Kidney epithelial cell (primary cell): ENCODE results near the gene SEC14L1. TPM values are rescaled to one million over a fixed set of nuclear protein-coding genes. Genes with fewer than 3 reads are reported as not detected.

Experiments used
- DNase-seq: peaks from one replicate; pipeline ENCODE4 v3.0.0-alpha.2; 2010; ENCODE audit warnings: low read depth
- H3K27me3 ChIP-seq: 2 replicates; pipeline ENCODE4 v1.6.0; 2011; ENCODE audit warnings: low read length; ENCODE audit not compliant: control insufficient read depth, insufficient read depth
- H3K36me3 ChIP-seq: 2 replicates; pipeline ENCODE4 v1.5.1; 2011; ENCODE audit warnings: low read length; ENCODE audit not compliant: control insufficient read depth, insufficient read depth
- H3K4me3 ChIP-seq: 2 replicates; pipeline ENCODE4 v1.5.1; 2011; ENCODE audit warnings: low read depth, mild to moderate bottlenecking, control low read depth, low read length
- CTCF ChIP-seq: IDR thresholded peaks from 2 replicates; pipeline ENCODE4 v1.5.1; 2011; ENCODE audit warnings: mild to moderate bottlenecking, moderate library complexity, low read length, control low read depth, inconsistent platforms; ENCODE audit not compliant: insufficient read depth, poor library complexity, severe bottlenecking
- total RNA-seq: library from RNA; depleted of rRNA; stranded (reverse); fragments of >200 nt; gene quantifications from 2 replicates; pipeline ENCODE4 v1.2.3, GENCODE V29; 2015

Gene SEC14L1
- total RNA-seq, 1 donor from 2014 or later = 41.6 TPM

GRCh38 chr17:77115947-77116346 lies 24.8 kb upstream of the SEC14L1 start:
- TF ChIP-seq CTCF = no peak
- Histone ChIP-seq H3K27me3 (no peaks in the 10 kb centered on the region), H3K4me3 (no peak overlapping the region), H3K36me3 (no peaks in the 10 kb centered on the region)
- DNase-seq = no peak

- H3K27me3 ChIP-seq = no peaks in the 10 kb centered on the region
- no peak for TF ChIP-seq CTCF
- no peaks in the 10 kb centered on the region for H3K36me3 ChIP-seq
- DNase-seq = no peak
- H3K4me3 ChIP-seq = no peak overlapping the region
These were observed 24.4 kb upstream of the SEC14L1 start for GRCh38 chr17:77116371-77116860.

GRCh38 chr17:77117415-77117814 lies 23.4 kb upstream of the SEC14L1 start:
- TF ChIP-seq CTCF = no peak
- Histone ChIP-seq H3K27me3 (no peaks in the 10 kb centered on the region), H3K36me3 (no peaks in the 10 kb centered on the region), H3K4me3 (no peak overlapping the region)
- DNase-seq = no peak

- H3K36me3 ChIP-seq = no peaks in the 10 kb centered on the region
- TF ChIP-seq CTCF = no peak
- H3K4me3 ChIP-seq = no peak overlapping the region
- no peak for DNase-seq
- H3K27me3 ChIP-seq = no peaks in the 10 kb centered on the region
These were observed 22.4 kb upstream of the SEC14L1 start for GRCh38 chr17:77118251-77118928.

- TF ChIP-seq CTCF = no peak
- DNase-seq = no peak
- no peaks in the 10 kb centered on the region for H3K36me3 ChIP-seq
- H3K4me3 ChIP-seq = no peak overlapping the region
- no peaks in the 10 kb centered on the region for H3K27me3 ChIP-seq
These were observed 21.0 kb upstream of the SEC14L1 start for GRCh38 chr17:77119668-77120301.
